Heart right ventricle (tissue), 16 donors: ENCODE measurements around the gene ARL6IP1. TPM values are rescaled to one million over a fixed set of nuclear protein-coding genes. Genes with fewer than 3 reads are reported as not detected.

ENCODE experiments used
- ATAC-seq, 8 donors: fragments of 200-7000 bp; cut with Tn5 transposase; one replicate each; pipeline ENCODE4 v1.9.1; 2020; ENCODE audit warnings: mild to moderate bottlenecking in 8 of 8, moderate library complexity in 8 of 8, moderate number of reproducible peaks in 1 of 8
- DNase-seq, 2 donors: peaks; one replicate each; pipeline ENCODE4 v3.0.0-alpha.2; 2020
- H3K27ac ChIP-seq, 10 donors: fragments of 200-600 bp; sonication (generic) in 2 of 10; one replicate each; pipeline versions ENCODE4 v1.5.0 to v1.8.0; 2020 to 2022; ENCODE audit warnings: mild to moderate bottlenecking in 3 of 10
- H3K27me3 ChIP-seq, 7 donors: fragments of 200-600 bp; one replicate each; pipeline ENCODE4 v1.8.0; 2021 to 2022; ENCODE audit warnings: mild to moderate bottlenecking in 2 of 7
- H3K36me3 ChIP-seq, 9 donors: fragments of 200-600 bp; sonication (generic) in 1 of 9; one replicate each; pipeline versions ENCODE4 v1.5.0 to v1.8.0; 2020 to 2022; ENCODE audit warnings: mild to moderate bottlenecking in 2 of 9
- H3K4me1 ChIP-seq, 9 donors: fragments of 200-600 bp; sonication (generic) in 1 of 9; one replicate each; pipeline versions ENCODE4 v1.5.0 to v1.8.0; 2020 to 2022; ENCODE audit warnings: mild to moderate bottlenecking in 4 of 9
- H3K4me3 ChIP-seq, 10 donors: fragments of 200-600 bp; sonication (generic) in 2 of 10; one replicate each; pipeline versions ENCODE4 v1.5.0 to v1.8.0; 2020 to 2022; ENCODE audit warnings: mild to moderate bottlenecking in 7 of 10, moderate library complexity in 2 of 10
- H3K9me3 ChIP-seq, 11 donors: fragments of 200-600 bp in 10 of 11; sonication (generic) in 2 of 11; one replicate each; pipeline versions ENCODE4 v1.5.0 to v1.8.0; 2013 to 2022; ENCODE audit warnings: mild to moderate bottlenecking in 2 of 11, control low read depth in 1 of 11, moderate library complexity in 1 of 11
- WGBS, 2 donors: extraction: QIAGEN DNeasy Blood & Tissue Kit; methylation state at CpG; one replicate each; pipeline ENCODE4 v1.1.7; 2013; ENCODE audit warnings: inconsistent platforms in 1 of 2; 5-methylcytosine and 5-hydroxymethylcytosine counted together
- intact Hi-C, 10 donors: fragments of 100-400 bp; cut with DNase I; formaldehyde crosslinking; loops; one replicate each; pipeline versions ENCODE4 v1.11.1 to v1.14.2; 2022
- polyA plus RNA-seq, 2 donors: library from polyadenylated mRNA; stranded (reverse); fragments of 200-250 nt; gene quantifications; one replicate each; pipeline ENCODE4 v1.2.3, GENCODE V29; 2013
- total RNA-seq, 10 donors: library from RNA; stranded (reverse); fragmentation: NEBNext Ultra II Directional in 3 of 10; extraction: Animal tissue kit (Norgen Biotek cat#: 25700) in 3 of 10; gene quantifications; one replicate each; pipeline versions ENCODE4 v1.2.1 to v1.2.4, GENCODE V29; 2021 to 2023
- TF ChIP-seq, protein P1 (sequence below), 9 donors: fragments of 200-600 bp; sonication (generic) in 2 of 9; IDR thresholded peaks; one replicate each; pipeline versions ENCODE4 v1.5.0 to v1.8.0; 2021 to 2022; ENCODE audit warnings: antibody characterized with exemption in 9 of 9, mild to moderate bottlenecking in 5 of 9, moderate library complexity in 1 of 9
- donor health status: Arrhythmogenic right ventricular cardiomyopathy.
- donor health status: ischemic (EF 13 %, LVEDD 7.1; RV severe dilation, severe dysfunction).
- donor health status: healthy with polysubstance abuse.
- donor health status: DM: no; HTN: yes; CAD: no.
- donor health status: DM: no; HTN: no; CAD: no.
- donor health status: ischemic (EF 25% LVEDD 6.9; RV normal size, moderate dysfunction).
- donor health status: ischemic (EF 25% LVEDD 5.7; RV mildly dilated, moderate dysfunction).
- donor health status: healthy.
- donor health status: DM: yes; HTN: yes; CAD: no.
- donor health status: Ischemic cardiomyopathy.
- donor health status: ischemic (EF 35%, LVEDD 5.7; RV mildly dilated, moderate dysfunction).
- donor health status: nonischemic (EF 11% LVEDD 7.7; RV severe dilation, severe dysfunction).
- donor health status: DM: yes; HTN: yes; CAD: no.
- donor health status: PGD.
- donor health status: ischemic (EF 29% LVEDD 5.4; RV normal size, mild dysfunction).
- donor health status: nonischemic (EF 23%, LVEDD 6.1; RV moderate dilation, normal function).

ARL6IP1 gene
- total and polyA plus RNA-seq, 12 donors, result 18.6 to 46.6 (median 22.0) TPM

GRCh38 chr16:18841833-18842525, 40.6 kb upstream of the ARL6IP1 start:
- Histone ChIP-seq H3K4me3 (no peak overlapping the region), H3K27ac (no peak overlapping the region), H3K4me1 (no peaks in the 10 kb centered on the region), H3K9me3 (no peaks in the 10 kb centered on the region), H3K27me3 (no peaks in the 10 kb centered on the region), H3K36me3 (peaks cover 0 to 98% (median 74%) of the 10 kb centered on the region in 9 donors)
- ATAC-seq (no peak), DNase-seq (no peak)
- intact Hi-C loops, result no loop called here
- WGBS, 2 donors, result 88 to 90% methylated on average over 7 of the region's 7 CpGs
- TF ChIP-seq, protein P1, sequence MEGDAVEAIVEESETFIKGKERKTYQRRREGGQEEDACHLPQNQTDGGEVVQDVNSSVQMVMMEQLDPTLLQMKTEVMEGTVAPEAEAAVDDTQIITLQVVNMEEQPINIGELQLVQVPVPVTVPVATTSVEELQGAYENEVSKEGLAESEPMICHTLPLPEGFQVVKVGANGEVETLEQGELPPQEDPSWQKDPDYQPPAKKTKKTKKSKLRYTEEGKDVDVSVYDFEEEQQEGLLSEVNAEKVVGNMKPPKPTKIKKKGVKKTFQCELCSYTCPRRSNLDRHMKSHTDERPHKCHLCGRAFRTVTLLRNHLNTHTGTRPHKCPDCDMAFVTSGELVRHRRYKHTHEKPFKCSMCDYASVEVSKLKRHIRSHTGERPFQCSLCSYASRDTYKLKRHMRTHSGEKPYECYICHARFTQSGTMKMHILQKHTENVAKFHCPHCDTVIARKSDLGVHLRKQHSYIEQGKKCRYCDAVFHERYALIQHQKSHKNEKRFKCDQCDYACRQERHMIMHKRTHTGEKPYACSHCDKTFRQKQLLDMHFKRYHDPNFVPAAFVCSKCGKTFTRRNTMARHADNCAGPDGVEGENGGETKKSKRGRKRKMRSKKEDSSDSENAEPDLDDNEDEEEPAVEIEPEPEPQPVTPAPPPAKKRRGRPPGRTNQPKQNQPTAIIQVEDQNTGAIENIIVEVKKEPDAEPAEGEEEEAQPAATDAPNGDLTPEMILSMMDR (IDR thresholded peaks at IDR 0.05), result no peak

GRCh38 chr16:18839555-18839954, 38.2 kb upstream of the ARL6IP1 start:
- Histone ChIP-seq H3K4me1 (no peaks in the 10 kb centered on the region), H3K9me3 (no peaks in the 10 kb centered on the region), H3K27ac (no peak overlapping the region), H3K4me3 (no peak overlapping the region), H3K36me3 (peaks cover 0 to 98% (median 84%) of the 10 kb centered on the region in 9 donors), H3K27me3 (no peaks in the 10 kb centered on the region)
- ATAC-seq, result no peak
- TF ChIP-seq, protein P1 (IDR thresholded peaks at IDR 0.05), result no peak
- intact Hi-C loops, result loop anchor here in 1 of 10 donors (5.0 kb wide), 1 partner anchor 43 kb away; no protein-coding TSS in a partner anchor
- no peak for DNase-seq
- 78 to 80% methylated on average over 6 of the region's 6 CpGs for WGBS, 2 donors

- intact Hi-C loops, result loop anchor here in 1 of 10 donors (5.0 kb wide), 1 partner anchor 46 kb away; no protein-coding TSS in a partner anchor
- peaks cover 0 to 100% (median 89%) of the 10 kb centered on the region in 9 donors for H3K36me3 ChIP-seq
- ATAC-seq (no peak), DNase-seq (no peak)
- H3K27ac ChIP-seq, result no peak overlapping the region
- H3K9me3 ChIP-seq, result no peaks in the 10 kb centered on the region
- no peaks in the 10 kb centered on the region for H3K27me3 ChIP-seq
- TF ChIP-seq, protein P1 (IDR thresholded peaks at IDR 0.05), result no peak
- H3K4me1 ChIP-seq, result no peaks in the 10 kb centered on the region
- H3K4me3 ChIP-seq, result no peak overlapping the region
These were observed 35.4 kb upstream of the ARL6IP1 start for GRCh38 chr16:18836702-18837101.

- WGBS, 2 donors, result 72% methylated on average over 4 of the region's 4 CpGs
These were observed 33.5 kb upstream of the ARL6IP1 start for GRCh38 chr16:18834864-18835263.

More at GRCh38 chr16:18834864-18835263, 33.5 kb upstream of the ARL6IP1 start:
- intact Hi-C loops, result loop anchor here in 1 of 10 donors (5.0 kb wide), 1 partner anchor 47 kb away; no protein-coding TSS in a partner anchor
- no peaks in the 10 kb centered on the region for H3K4me1 ChIP-seq
- H3K27me3 ChIP-seq, result no peaks in the 10 kb centered on the region
- TF ChIP-seq, protein P1 (IDR thresholded peaks at IDR 0.05), result no peak
- H3K9me3 ChIP-seq, result no peaks in the 10 kb centered on the region
- peaks cover 0 to 100% (median 93%) of the 10 kb centered on the region in 9 donors for H3K36me3 ChIP-seq
- ATAC-seq (no peak), DNase-seq (no peak)
- no peak overlapping the region for H3K4me3 ChIP-seq
- no peak overlapping the region for H3K27ac ChIP-seq
